Stimulated activated CD8-positive, alpha-beta memory T cell treated with anti-CD3 and anti-CD28 coated beads, Interleukin-12 subunit alpha, Interleukin-12 subunit beta, amount 100 ng/mL, for 1 hour (primary cell): ENCODE results near the gene CENPS.
"Not testable (repeated sequence)": the region's sequence is repeated elsewhere in the genome, so short reads cannot be mapped to it uniquely, and the experiment has no call there.

ENCODE experiments used
- DNase-seq: peaks from one replicate; pipeline ENCODE4 v3.0.0-alpha.2; 2020; ENCODE audit warnings: low read depth

Gene CENPS

GRCh38 chr1:10419351-10419750 is 10.9 kb upstream of the CENPS start:
- DNase-seq, result no peak

GRCh38 chr1:10421637-10422036 is 8.6 kb upstream of the CENPS start:
- no peak for DNase-seq

- DNase-seq, result no peak
These were observed 6.2 kb upstream of the CENPS start for GRCh38 chr1:10424034-10424433.

- DNase-seq, result no peak
These were observed 5.6 kb upstream of the CENPS start for GRCh38 chr1:10424651-10425050.

- not testable (repeated sequence) for DNase-seq
These were observed 4.3 kb upstream of the CENPS start for GRCh38 chr1:10425826-10426534.

- not testable (repeated sequence) for DNase-seq
These were observed 3.7 kb upstream of the CENPS start for GRCh38 chr1:10426535-10426848.

- DNase-seq, result no peak
These were observed 1.2 kb upstream of the CENPS start for GRCh38 chr1:10428984-10429383.

GRCh38 chr1:10429868-10430215 is 391 bp upstream of the CENPS start:
- DNase-seq, result no peak

- DNase-seq, result no peak
These were observed 967 bp downstream of the CENPS start for GRCh38 chr1:10431070-10431730.

GRCh38 chr1:10432910-10433700 is 2.9 kb downstream of the CENPS start:
- no peak for DNase-seq

- no peak for DNase-seq
These were observed 3.6 kb downstream of the CENPS start for GRCh38 chr1:10433790-10434189.

GRCh38 chr1:10434590-10434989 is 4.4 kb downstream of the CENPS start:
- DNase-seq, result no peak

GRCh38 chr1:10437052-10437451 is 6.8 kb downstream of the CENPS start:
- no peak for DNase-seq

GRCh38 chr1:10438677-10439163 is 8.5 kb downstream of the CENPS start:
- no peak for DNase-seq

GRCh38 chr1:10440305-10440704 is 10.1 kb downstream of the CENPS start:
- no peak for DNase-seq

GRCh38 chr1:10440794-10441193 is 10.6 kb downstream of the CENPS start:
- DNase-seq, result no peak

- DNase-seq, result no peak
These were observed 14.0 kb downstream of the CENPS start for GRCh38 chr1:10444248-10444647.

GRCh38 chr1:10444795-10445397 is 14.7 kb downstream of the CENPS start:
- no peak for DNase-seq

GRCh38 chr1:10446790-10447422 is 16.7 kb downstream of the CENPS start:
- no peak for DNase-seq

GRCh38 chr1:10449751-10450150 is 19.5 kb downstream of the CENPS start, which contains the start of gene CORT:
CORT (plus strand) TSS chr1:10450031; CDS start chr1:10450224, 193 bp downstream.
- DNase-seq, result no peak

GRCh38 chr1:10450156-10450814 is 20.1 kb downstream of the CENPS start:
- no peak for DNase-seq

GRCh38 chr1:10450836-10451235 is 20.6 kb downstream of the CENPS start:
- DNase-seq, result no peak
